Activated T-helper 2 cell treated with anti-CD3 and anti-CD28 coated beads, Interferon-gamma antibody, Interleukin-2, Interleukin-4, amounts not matched to agents 10 μg/mL and 5 μg/mL and 100 μg/mL, durations not matched to agents 14 hours and 24 hours and 36 hours (primary cell): ENCODE data around the gene HOXA5. TPM values are rescaled to one million over a fixed set of nuclear protein-coding genes. Genes with fewer than 3 reads are reported as not detected.

Source experiments
- DNase-seq: peaks from one replicate; pipeline ENCODE4 v3.0.0; 2021; ENCODE audit warnings: low spot score
- H3K27ac Mint-ChIP-seq: one replicate; pipeline ENCODE4 v1.8.0; 2021; ENCODE audit warnings: mixed read lengths
- H3K27me3 Mint-ChIP-seq: one replicate; pipeline ENCODE4 v1.8.0; 2021; ENCODE audit warnings: low read depth, mixed read lengths
- H3K36me3 Mint-ChIP-seq: one replicate; pipeline ENCODE4 v1.8.0; 2021; ENCODE audit warnings: low read depth, mixed read lengths
- H3K4me1 Mint-ChIP-seq: one replicate; pipeline ENCODE4 v1.8.0; 2021; ENCODE audit warnings: low read depth, mixed read lengths
- H3K4me3 Mint-ChIP-seq: one replicate; pipeline ENCODE4 v1.8.0; 2021; ENCODE audit warnings: low read depth, mild to moderate bottlenecking, moderate library complexity, mixed read lengths
- H3K9me3 Mint-ChIP-seq: one replicate; pipeline ENCODE4 v1.8.0; 2021; ENCODE audit warnings: mixed read lengths
- intact Hi-C: fragments of 100-400 bp; cut with micrococcal nuclease; formaldehyde crosslinking; loops from one replicate; pipeline ENCODE4 v1.15.1; 2023
- total RNA-seq: library from RNA; stranded (reverse); gene quantifications from 2 replicates; pipeline ENCODE4 v1.2.3, GENCODE V29; 2022

Gene HOXA5
- total RNA-seq, 1 donor from 2014 or later, result not detected

DNA sequence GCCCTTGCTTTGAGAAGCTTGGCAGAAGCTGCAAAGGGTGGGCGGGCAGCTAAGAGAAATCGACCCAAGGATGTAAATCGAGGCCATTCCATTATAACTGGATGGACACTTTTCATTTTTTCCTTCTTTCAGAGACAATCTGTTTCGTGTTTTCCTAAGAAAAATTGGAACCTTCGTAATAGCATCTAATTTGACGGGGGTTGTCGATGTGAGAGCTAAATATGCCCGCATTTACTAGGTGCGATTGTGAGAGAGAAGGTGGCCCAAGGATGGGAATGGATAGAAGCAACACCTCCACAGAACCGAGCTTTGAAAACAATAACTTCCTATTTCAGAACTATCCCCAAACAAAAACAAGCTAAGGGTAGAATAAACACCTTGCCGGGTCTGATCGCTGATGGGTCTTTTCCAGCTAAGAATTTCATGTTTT is 12.1 kb downstream of the HOXA5 start:
- Mint-ChIP-seq H3K4me1 (peaks cover 14% of the 10 kb centered on the region), H3K9me3 (no peaks in the 10 kb centered on the region), H3K27ac (no peak overlapping the region), H3K27me3 (peaks cover 63% of the 10 kb centered on the region), H3K4me3 (peak overlapping the region; percentile 59), H3K36me3 (no peaks in the 10 kb centered on the region)
- no peak for DNase-seq
- intact Hi-C loops, result loop anchor here (5.0 kb wide), 1 partner anchor 34 kb away; the partner anchor contains the start of gene HOXA1

DNA sequence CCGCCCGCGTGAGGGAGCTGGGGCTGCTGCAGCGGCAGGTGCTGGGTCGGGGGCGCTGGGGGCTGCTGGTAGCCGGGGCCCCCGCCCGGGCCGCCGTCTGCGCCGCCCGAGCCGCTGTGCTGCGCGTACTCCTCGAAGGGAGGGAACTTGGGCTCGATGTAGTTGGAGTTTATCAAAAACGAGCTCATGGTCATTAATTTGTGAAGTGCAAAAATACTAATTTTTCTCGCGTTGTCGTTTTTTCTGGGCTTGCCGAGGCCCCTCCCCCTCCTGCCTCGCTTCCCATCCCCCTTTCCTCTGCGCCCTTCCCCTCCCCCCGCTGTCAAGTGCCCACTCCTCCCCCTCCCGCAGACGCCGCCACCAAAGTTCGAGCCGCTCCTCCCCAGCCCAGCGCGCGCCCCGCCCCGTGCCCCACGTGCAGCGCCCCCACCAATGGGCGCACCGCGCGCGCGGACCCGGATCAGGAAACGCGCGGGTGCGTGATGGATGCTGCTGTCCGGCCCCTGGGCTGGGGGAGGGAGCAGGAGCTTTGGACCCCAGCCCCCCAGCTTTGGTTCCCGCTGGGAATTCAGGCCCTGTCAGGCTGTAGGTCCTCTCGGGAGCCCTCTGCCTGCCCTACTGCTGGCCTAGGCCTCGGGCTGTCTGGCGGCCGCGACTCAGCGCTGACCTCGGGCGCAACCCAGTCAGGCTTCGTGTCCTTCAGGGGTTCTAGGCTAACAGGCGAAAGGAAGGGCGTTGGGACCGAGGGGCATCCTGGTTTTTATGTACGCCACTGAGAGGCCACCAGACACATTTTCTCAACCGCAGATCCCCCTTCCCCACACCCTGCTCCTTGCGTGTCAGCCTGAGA is 12.7 kb downstream of the HOXA5 start, which contains the start of gene HOXA4:
Gene HOXA4, minus strand, starts transcription at position 218 of the 850 bp plus-strand sequence. Its CDS starts 24 bp downstream, at position 194.
- no peak within 1 kb of the TSS for H3K27ac Mint-ChIP-seq
- H3K27me3 Mint-ChIP-seq, result peaks cover 62% of the 10 kb centered on the region
- peak within 1 kb of the TSS; percentile 59 for H3K4me3 Mint-ChIP-seq
- peaks cover 14% of the 10 kb centered on the region for H3K4me1 Mint-ChIP-seq
- DNase-seq, result peak; percentile 67
- H3K9me3 Mint-ChIP-seq, result no peaks in the 10 kb centered on the region
- no peaks in the 10 kb centered on the region for H3K36me3 Mint-ChIP-seq
- intact Hi-C loops, result loop anchor here (5.0 kb wide), 1 partner anchor 33 kb away; the partner anchor contains the start of gene HOXA1

GRCh38 chr7:27129729-27130539 is 13.5 kb downstream of the HOXA5 start:
- no peak for DNase-seq
- Mint-ChIP-seq H3K4me3 (no peak overlapping the region), H3K36me3 (no peaks in the 10 kb centered on the region), H3K27me3 (peaks cover 59% of the 10 kb centered on the region), H3K4me1 (peaks cover 11% of the 10 kb centered on the region), H3K9me3 (no peaks in the 10 kb centered on the region), H3K27ac (no peak overlapping the region)
- intact Hi-C loops, result loop anchor here (5.0 kb wide), 1 partner anchor 33 kb away; the partner anchor contains the start of gene HOXA1

- intact Hi-C loops, result no loop called here
- no peak for DNase-seq
- Mint-ChIP-seq H3K36me3 (no peaks in the 10 kb centered on the region), H3K4me1 (peaks cover 3% of the 10 kb centered on the region), H3K27me3 (peaks cover 54% of the 10 kb centered on the region), H3K4me3 (no peak overlapping the region), H3K27ac (no peak overlapping the region), H3K9me3 (no peaks in the 10 kb centered on the region)
Measured at GRCh38 chr7:27128776-27129728, 14.4 kb downstream of the HOXA5 start.

DNA sequence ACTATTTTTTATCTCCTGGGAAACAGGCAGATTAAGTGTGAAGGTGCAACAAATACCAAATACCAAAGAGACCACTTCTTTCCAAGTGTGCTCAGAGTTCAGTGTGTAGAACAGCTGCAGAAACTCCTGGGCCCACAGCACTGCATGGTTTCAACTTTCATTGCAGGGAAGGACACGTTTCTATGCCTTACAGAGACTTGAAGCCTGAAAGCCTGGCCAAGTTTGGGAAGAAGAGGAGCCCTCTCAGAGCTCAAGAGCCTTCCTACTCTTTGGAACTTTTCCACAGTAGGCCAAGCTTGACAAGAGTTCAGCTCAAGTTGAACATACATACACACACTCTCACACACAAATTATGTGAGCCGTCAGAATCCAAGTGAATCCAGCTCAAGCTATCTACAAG is 15.4 kb downstream of the HOXA5 start:
- no peak for DNase-seq
- H3K4me1 Mint-ChIP-seq, result no peaks in the 10 kb centered on the region
- no peak overlapping the region for H3K27ac Mint-ChIP-seq
- no peaks in the 10 kb centered on the region for H3K36me3 Mint-ChIP-seq
- H3K27me3 Mint-ChIP-seq, result peaks cover 46% of the 10 kb centered on the region
- H3K9me3 Mint-ChIP-seq, result no peaks in the 10 kb centered on the region
- H3K4me3 Mint-ChIP-seq, result no peak overlapping the region
- intact Hi-C loops, result no loop called here

GRCh38 chr7:27126596-27127327 is 16.7 kb downstream of the HOXA5 start:
- no peak for DNase-seq
- Mint-ChIP-seq H3K9me3 (no peaks in the 10 kb centered on the region), H3K4me3 (no peak overlapping the region), H3K4me1 (no peaks in the 10 kb centered on the region), H3K36me3 (no peaks in the 10 kb centered on the region), H3K27me3 (peaks cover 38% of the 10 kb centered on the region), H3K27ac (no peak overlapping the region)
- intact Hi-C loops, result no loop called here

GRCh38 chr7:27125986-27126394 is 17.5 kb downstream of the HOXA5 start:
- no peak for DNase-seq
- Mint-ChIP-seq H3K4me1 (no peaks in the 10 kb centered on the region), H3K27me3 (peaks cover 34% of the 10 kb centered on the region), H3K36me3 (no peaks in the 10 kb centered on the region), H3K27ac (no peak overlapping the region), H3K9me3 (no peaks in the 10 kb centered on the region), H3K4me3 (no peak overlapping the region)
- intact Hi-C loops, result no loop called here

GRCh38 chr7:27124902-27125689 is 18.4 kb downstream of the HOXA5 start:
- DNase-seq, result no peak
- intact Hi-C loops, result no loop called here
- Mint-ChIP-seq H3K36me3 (no peaks in the 10 kb centered on the region), H3K27ac (no peak overlapping the region), H3K4me3 (no peak overlapping the region), H3K9me3 (no peaks in the 10 kb centered on the region), H3K4me1 (no peaks in the 10 kb centered on the region), H3K27me3 (peaks cover 34% of the 10 kb centered on the region)

DNA sequence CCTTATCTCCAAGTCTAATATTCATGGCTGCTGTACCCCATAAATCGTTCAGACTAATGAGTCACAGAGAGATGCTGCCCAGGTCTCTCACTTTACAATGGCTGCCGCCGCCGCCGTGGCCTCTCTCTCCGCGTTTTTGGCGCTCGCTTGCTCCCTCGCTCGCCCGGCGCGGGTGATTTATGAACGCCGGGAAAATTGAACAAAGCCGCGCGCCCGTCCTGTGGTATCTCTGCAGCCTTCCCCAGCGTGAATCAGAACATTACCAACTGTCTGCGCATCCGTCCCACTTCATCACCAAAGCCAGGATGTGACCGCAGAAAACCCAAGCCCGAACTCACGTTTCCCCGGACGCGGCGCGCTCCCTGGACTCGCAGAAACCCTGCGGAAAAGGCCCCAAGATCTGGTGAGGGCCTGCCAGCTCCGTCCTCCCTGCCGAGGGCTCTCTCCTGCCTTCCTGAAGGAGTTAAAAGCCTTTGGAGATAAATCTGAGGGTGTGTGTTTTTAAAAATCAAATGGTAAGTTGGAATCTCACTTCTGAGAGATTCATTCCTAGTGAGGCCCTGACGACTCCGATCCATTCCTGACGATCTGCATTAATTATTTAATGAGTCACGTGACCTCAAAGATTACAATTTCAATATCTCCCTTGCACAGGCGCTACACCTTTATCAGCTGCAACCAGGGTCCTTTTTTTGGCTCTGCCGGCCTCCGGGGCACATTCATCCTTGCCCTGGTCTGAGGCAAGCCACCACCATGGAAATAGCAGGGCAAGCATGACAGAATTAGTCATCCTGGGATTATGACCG is 19.2 kb downstream of the HOXA5 start:
- intact Hi-C loops, result no loop called here

DNA sequence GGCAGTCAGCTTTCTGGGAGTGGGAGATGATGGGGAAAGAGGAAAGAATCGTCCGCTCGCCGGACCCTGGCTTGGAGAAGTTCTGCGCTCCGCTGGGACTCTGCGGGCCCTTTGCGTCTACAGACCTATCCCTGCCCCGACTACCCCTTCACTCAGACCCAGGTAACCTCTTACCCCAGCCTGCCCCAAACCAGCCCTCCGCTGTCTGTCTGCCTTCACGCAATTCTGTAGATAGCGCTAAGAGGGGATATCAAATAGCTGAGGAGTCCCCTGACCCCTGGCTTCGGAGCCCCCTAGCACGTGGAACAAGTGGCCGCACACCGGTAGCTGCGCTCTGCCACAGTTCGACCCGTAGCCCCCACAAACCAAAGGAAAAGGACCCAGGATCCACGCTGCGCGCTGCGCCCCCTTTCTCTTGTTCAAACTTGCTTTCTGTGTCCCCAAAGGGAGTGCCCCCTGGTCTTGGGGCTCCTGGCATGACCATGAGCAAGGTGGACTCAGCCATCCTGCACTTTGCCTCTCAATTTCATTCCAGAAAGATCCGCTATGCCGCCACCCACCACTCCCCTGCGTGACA is 19.9 kb downstream of the HOXA5 start:
- H3K27me3 Mint-ChIP-seq, result peaks cover 28% of the 10 kb centered on the region
- no peak for DNase-seq
- no peak overlapping the region for H3K27ac Mint-ChIP-seq
- intact Hi-C loops, result no loop called here
- no peaks in the 10 kb centered on the region for H3K9me3 Mint-ChIP-seq
- no peak overlapping the region for H3K4me3 Mint-ChIP-seq
- H3K4me1 Mint-ChIP-seq, result no peaks in the 10 kb centered on the region
- H3K36me3 Mint-ChIP-seq, result no peaks in the 10 kb centered on the region

More for the DNA sequence above, 19.2 kb downstream of the HOXA5 start:
- Mint-ChIP-seq H3K36me3 (no peaks in the 10 kb centered on the region), H3K9me3 (no peaks in the 10 kb centered on the region), H3K4me3 (no peak overlapping the region), H3K27me3 (peaks cover 32% of the 10 kb centered on the region), H3K27ac (no peak overlapping the region), H3K4me1 (no peaks in the 10 kb centered on the region)
- no peak for DNase-seq
